ENCODE results near the gene CLGN.
A peak's percentile ranks its signal among the peaks of the same experiment; 100 is the strongest.
"Not testable (repeated sequence)": the region's sequence is repeated elsewhere in the genome, so short reads cannot be mapped to it uniquely, and the experiment has no call there.

The CLGN gene

DNA sequence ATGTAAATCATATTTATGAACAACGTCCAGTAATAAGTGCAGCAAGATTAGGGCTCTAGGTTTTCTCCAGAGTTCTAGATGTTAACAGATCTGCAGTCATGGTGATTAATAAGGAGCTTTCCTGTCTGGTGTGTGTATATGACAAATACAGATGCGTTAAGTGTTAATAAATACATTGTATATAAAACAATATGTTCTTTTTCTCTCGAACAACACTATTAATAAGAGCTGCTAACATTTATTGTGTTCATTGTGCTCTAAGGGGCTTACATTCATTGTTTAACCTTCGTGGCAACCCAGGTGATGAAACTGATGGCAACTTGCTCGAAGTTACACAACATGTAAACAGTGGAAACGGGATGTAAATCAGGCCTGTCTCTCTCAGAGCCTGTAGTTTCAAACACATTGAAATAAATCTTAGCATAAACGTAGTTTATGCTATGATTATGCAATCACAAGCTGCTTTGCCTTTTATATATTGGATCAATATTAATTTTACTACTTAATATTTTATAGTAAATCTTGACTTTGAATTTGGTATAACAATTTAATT is 547 bp upstream of the CLGN start:
- H3K9ac ChIP-seq (ENCODE audit: low read depth, low read length) = no peak overlapping the region
- peak overlapping the region; percentile 40 for H3K4me3 ChIP-seq (ENCODE audit: low read depth, low read length)
- H3K9me3 ChIP-seq (ENCODE audit: control insufficient read depth, insufficient read depth, low read length) = no peaks in the 10 kb centered on the region
- H3K27me3 ChIP-seq (ENCODE audit: control insufficient read depth, insufficient read depth, low read length) = peaks cover 12% of the 10 kb centered on the region
- no peaks in the 10 kb centered on the region for H3K4me1 ChIP-seq (ENCODE audit: control insufficient read depth, insufficient read depth, low read length)
- no peaks in the 10 kb centered on the region for H3K36me3 ChIP-seq (ENCODE audit: control insufficient read depth, insufficient read depth, low read length)

DNA sequence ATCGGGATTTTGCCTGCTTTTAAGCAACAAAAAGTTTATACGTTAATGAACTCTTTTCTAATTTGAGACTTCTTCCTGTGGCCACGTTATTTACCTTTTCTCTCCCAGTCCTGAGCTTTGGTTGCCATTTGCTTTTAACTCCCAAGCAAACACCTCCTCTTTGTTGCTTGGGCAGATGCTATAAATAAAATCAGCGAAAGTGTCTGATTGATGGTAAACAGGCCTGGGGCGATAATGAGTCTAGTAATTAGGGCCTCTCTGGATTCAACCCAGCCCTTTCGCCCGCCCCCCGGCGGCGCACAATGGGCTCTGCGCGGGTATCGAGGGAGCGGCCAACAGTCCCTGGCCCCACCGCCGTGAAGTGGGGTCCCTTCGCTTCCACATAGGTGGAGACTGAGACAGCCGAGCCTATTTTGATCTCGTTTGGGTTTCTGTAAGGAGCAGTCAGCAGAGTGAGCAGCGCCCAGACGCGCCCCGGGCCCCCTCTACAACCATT is 790 bp downstream of the CLGN start:
- Histone ChIP-seq H3K36me3 (ENCODE audit: control insufficient read depth, insufficient read depth, low read length) (no peaks in the 10 kb centered on the region), H3K4me3 (ENCODE audit: low read depth, low read length) (peak overlapping the region; percentile 75), H3K4me1 (ENCODE audit: control insufficient read depth, insufficient read depth, low read length) (no peaks in the 10 kb centered on the region), H3K9me3 (ENCODE audit: control insufficient read depth, insufficient read depth, low read length) (no peaks in the 10 kb centered on the region), H3K27me3 (ENCODE audit: control insufficient read depth, insufficient read depth, low read length) (peaks cover 12% of the 10 kb centered on the region), H3K9ac (ENCODE audit: low read depth, low read length) (no peak overlapping the region)

DNA sequence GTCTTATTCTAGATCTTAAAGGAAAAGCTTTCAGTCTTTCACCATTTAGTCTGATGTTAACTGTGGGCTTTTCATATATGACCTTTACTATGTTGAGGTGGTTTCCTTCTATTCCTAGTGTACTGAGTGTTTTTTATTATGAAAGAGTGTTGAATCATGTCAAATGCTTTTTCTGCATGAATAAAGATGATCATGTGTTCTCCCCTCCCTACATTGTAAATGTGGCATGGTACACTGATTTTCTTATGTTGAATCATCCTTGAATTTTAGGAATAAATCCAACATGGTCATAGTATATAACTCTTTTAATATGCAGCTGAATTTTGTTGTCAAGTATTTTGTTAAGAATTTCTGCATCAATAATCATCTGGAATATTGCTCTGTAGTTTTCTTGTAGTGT is 4.3 kb downstream of the CLGN start:
- Histone ChIP-seq H3K4me3 (ENCODE audit: low read depth, low read length) (no peak overlapping the region), H3K4me1 (ENCODE audit: control insufficient read depth, insufficient read depth, low read length) (no peaks in the 10 kb centered on the region), H3K9ac (ENCODE audit: low read depth, low read length) (no peak overlapping the region), H3K36me3 (ENCODE audit: control insufficient read depth, insufficient read depth, low read length) (no peaks in the 10 kb centered on the region), H3K27me3 (ENCODE audit: control insufficient read depth, insufficient read depth, low read length) (peaks cover 8% of the 10 kb centered on the region), H3K9me3 (ENCODE audit: control insufficient read depth, insufficient read depth, low read length) (no peaks in the 10 kb centered on the region)

DNA sequence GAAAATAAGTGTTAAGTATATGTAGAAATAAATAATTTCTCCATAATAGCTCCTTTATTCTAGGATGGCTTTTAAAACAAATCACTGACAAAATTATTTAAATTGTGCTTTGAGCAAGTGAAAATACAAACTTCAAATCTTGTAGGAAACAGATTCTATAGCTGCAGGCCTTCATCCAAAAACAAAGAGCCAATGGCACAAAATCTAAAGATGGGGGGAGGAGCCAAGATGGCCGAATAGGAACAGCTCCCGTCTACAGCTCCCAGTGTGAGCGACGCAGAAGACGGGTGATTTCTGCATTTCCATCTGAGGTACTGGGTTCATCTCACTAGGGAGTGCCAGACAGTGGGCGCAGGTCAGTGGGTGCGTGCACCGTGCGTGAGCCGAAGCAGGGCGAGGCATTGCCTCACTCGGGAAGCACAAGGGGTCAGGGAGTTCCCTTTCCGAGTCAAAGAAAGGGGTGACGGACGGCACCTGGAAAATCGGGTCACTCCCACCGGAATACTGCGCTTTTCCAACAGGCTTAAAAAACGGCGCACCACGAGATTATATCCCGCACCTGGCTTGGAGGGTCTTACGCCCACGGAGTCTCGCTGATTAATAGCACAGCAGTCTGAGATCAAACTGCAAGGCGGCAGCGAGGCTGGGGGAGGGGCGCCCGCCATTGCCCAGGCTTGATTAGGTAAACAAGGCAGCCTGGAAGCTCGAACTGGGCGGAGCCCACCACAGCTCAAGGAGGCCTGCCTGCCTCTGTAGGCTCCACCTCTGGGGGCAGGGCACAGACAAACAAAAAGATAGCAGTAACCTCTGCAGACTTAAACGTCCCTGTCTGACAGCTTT is 14.1 kb downstream of the CLGN start:
- not testable (repeated sequence) for H3K9ac ChIP-seq (ENCODE audit: low read depth, low read length); H3K36me3 ChIP-seq (ENCODE audit: control insufficient read depth, insufficient read depth, low read length); H3K4me3 ChIP-seq (ENCODE audit: low read depth, low read length); H3K4me1 ChIP-seq (ENCODE audit: control insufficient read depth, insufficient read depth, low read length); H3K9me3 ChIP-seq (ENCODE audit: control insufficient read depth, insufficient read depth, low read length); H3K27me3 ChIP-seq (ENCODE audit: control insufficient read depth, insufficient read depth, low read length)

DNA sequence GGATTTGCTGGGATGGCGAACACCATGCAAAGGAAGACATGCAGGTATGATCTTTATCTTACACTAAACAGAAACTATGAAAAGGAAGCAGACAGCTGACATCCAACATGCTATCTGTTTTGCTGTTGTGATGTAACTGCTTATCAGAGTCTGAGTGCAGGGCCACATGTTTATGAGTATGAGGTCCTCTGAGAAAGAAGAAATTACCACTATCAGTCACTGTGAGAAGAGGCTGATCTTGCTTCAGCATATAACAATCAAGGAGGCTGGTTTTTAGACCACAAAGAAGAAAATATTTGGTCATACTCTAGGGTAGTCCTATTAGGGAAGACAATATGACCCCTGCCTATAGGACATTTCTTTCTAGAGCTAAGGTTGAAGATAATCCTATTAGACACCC is 18.5 kb downstream of the CLGN start:
- Histone ChIP-seq H3K36me3 (ENCODE audit: control insufficient read depth, insufficient read depth, low read length) (no peaks in the 10 kb centered on the region), H3K4me1 (ENCODE audit: control insufficient read depth, insufficient read depth, low read length) (no peaks in the 10 kb centered on the region), H3K27me3 (ENCODE audit: control insufficient read depth, insufficient read depth, low read length) (no peaks in the 10 kb centered on the region), H3K9me3 (ENCODE audit: control insufficient read depth, insufficient read depth, low read length) (no peaks in the 10 kb centered on the region), H3K4me3 (ENCODE audit: low read depth, low read length) (no peak overlapping the region), H3K9ac (ENCODE audit: low read depth, low read length) (no peak overlapping the region)

DNA sequence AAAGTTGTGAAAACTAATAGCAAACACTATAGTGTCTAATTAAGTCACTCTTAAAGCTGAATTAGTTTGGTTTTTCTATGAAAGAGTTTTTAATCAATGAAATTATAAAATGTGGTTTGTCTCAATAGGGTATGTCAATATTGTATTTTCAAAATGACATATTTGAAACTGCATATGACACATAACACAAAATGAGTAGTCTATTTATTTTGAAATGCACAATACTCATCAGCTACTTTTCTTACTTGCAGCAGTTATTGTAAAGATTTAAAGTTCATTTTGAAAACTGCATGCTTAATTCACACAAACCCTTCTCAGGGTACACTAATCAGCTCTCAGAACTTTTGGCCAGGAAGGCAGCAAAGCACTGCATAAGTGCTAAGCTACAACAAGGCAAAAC is 21.2 kb downstream of the CLGN start:
- Histone ChIP-seq H3K36me3 (ENCODE audit: control insufficient read depth, insufficient read depth, low read length) (no peaks in the 10 kb centered on the region), H3K27me3 (ENCODE audit: control insufficient read depth, insufficient read depth, low read length) (no peaks in the 10 kb centered on the region), H3K9ac (ENCODE audit: low read depth, low read length) (no peak overlapping the region), H3K4me1 (ENCODE audit: control insufficient read depth, insufficient read depth, low read length) (no peaks in the 10 kb centered on the region), H3K9me3 (ENCODE audit: control insufficient read depth, insufficient read depth, low read length) (no peaks in the 10 kb centered on the region), H3K4me3 (ENCODE audit: low read depth, low read length) (no peak overlapping the region)

DNA sequence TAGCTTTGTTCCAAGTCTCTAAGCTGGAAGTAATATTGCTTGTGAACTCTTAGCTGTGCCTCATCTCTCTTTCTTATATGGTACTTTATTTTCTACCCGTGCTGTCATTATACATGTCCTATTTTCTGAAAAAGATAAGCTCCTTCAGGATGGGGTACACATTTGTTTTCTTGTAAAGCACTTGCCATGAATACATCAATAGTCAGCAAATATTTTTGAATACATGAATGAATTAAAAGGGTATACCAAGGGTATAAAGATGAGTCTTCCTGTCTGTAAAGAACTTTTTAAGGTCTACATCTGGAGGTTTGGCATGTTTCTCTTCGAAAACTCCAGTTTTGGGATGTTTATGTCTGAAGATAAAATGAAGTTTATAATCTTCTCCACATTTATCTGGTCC is 27.3 kb downstream of the CLGN start:
- H3K4me3 ChIP-seq (ENCODE audit: low read depth, low read length) = no peak overlapping the region
- no peaks in the 10 kb centered on the region for H3K9me3 ChIP-seq (ENCODE audit: control insufficient read depth, insufficient read depth, low read length)
- no peaks in the 10 kb centered on the region for H3K27me3 ChIP-seq (ENCODE audit: control insufficient read depth, insufficient read depth, low read length)
- no peaks in the 10 kb centered on the region for H3K36me3 ChIP-seq (ENCODE audit: control insufficient read depth, insufficient read depth, low read length)
- no peak overlapping the region for H3K9ac ChIP-seq (ENCODE audit: low read depth, low read length)
- H3K4me1 ChIP-seq (ENCODE audit: control insufficient read depth, insufficient read depth, low read length) = no peaks in the 10 kb centered on the region

DNA sequence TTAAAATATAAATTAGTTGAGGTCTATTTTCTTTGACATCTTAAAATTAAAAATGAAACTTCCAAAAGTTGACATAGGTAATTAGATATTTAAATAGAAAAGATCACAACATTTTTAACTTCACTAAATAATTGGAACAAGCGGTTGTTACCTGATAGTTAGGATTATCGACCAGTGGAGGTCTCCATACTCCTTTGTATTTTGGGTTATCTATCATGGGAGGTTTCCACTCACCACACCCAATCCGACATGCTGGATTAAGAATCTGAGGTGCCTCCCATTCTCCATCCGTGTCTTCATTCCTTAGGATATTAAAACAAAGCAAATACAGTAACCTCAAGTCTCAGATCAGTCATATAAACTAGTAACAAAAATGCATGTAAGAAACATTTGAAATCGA is 31.8 kb downstream of the CLGN start:
- Histone ChIP-seq H3K4me3 (ENCODE audit: low read depth, low read length) (no peak overlapping the region), H3K27me3 (ENCODE audit: control insufficient read depth, insufficient read depth, low read length) (no peaks in the 10 kb centered on the region), H3K9me3 (ENCODE audit: control insufficient read depth, insufficient read depth, low read length) (no peaks in the 10 kb centered on the region), H3K9ac (ENCODE audit: low read depth, low read length) (no peak overlapping the region), H3K36me3 (ENCODE audit: control insufficient read depth, insufficient read depth, low read length) (no peaks in the 10 kb centered on the region), H3K4me1 (ENCODE audit: control insufficient read depth, insufficient read depth, low read length) (no peaks in the 10 kb centered on the region)

DNA sequence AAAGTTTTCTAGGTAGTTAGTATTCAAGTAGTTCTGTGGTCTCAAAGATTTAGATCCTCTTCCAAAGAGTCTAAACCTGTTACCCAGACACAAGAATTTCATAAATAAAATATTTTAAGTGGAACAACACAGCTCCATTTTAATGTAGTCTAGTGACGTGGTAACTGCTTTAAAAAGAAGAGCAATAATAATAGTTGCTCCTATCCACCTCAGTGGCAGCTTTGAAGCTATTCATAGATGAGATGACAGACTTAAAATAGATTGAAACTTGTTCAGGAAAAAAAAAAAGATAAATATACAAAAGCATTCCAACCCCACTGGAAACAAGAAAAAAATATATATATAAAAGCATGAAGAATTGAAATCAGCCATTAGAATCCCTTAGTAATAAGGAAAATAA is 39.4 kb downstream of the CLGN start:
- Histone ChIP-seq H3K9ac (ENCODE audit: low read depth, low read length) (no peak overlapping the region), H3K4me3 (ENCODE audit: low read depth, low read length) (no peak overlapping the region), H3K9me3 (ENCODE audit: control insufficient read depth, insufficient read depth, low read length) (no peaks in the 10 kb centered on the region), H3K4me1 (ENCODE audit: control insufficient read depth, insufficient read depth, low read length) (peaks cover 2% of the 10 kb centered on the region), H3K36me3 (ENCODE audit: control insufficient read depth, insufficient read depth, low read length) (no peaks in the 10 kb centered on the region), H3K27me3 (ENCODE audit: control insufficient read depth, insufficient read depth, low read length) (no peaks in the 10 kb centered on the region)

DNA sequence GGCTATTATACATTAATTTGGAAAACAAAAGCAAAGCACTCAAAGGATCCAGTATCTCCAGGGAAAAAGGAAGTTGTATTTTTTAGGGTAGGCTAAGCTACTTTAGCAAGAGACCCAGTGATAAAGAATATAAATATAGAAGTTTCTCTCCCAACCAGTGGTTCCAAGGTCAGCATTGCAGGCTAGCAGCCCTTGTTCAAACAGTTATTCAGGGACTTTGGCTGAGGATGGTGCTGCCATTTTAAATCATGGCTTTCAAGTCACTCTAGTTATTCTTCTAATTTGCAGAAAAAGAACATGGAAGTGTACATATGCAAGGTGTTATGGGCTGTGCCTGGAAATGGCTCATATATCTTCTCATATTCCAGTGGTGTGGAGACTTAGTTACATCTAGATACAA is 44.7 kb downstream of the CLGN start:
- peaks cover 2% of the 10 kb centered on the region for H3K4me1 ChIP-seq (ENCODE audit: control insufficient read depth, insufficient read depth, low read length)
- no peaks in the 10 kb centered on the region for H3K36me3 ChIP-seq (ENCODE audit: control insufficient read depth, insufficient read depth, low read length)
- H3K27me3 ChIP-seq (ENCODE audit: control insufficient read depth, insufficient read depth, low read length) = no peaks in the 10 kb centered on the region
- H3K4me3 ChIP-seq (ENCODE audit: low read depth, low read length) = no peak overlapping the region
- no peak overlapping the region for H3K9ac ChIP-seq (ENCODE audit: low read depth, low read length)
- H3K9me3 ChIP-seq (ENCODE audit: control insufficient read depth, insufficient read depth, low read length) = no peaks in the 10 kb centered on the region

DNA sequence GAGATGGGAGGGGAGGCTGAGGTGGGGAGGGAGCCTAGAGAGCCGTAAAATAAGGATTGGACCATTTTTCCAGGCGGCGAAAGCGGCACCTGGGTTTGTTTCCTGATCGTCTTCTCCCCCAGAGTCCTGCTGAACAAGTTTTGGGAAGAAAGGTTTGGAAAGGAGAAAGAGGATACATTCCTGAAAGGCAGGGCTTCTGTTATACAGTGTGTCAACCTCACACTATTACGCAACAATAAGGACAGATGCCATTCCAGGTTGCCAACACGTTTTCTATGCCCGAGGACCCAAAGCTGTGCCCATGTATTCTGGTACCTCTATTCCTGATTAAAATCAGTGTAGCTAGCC is 53.3 kb downstream of the CLGN start:
- H3K36me3 ChIP-seq (ENCODE audit: control insufficient read depth, insufficient read depth, low read length) = no peaks in the 10 kb centered on the region
- H3K27me3 ChIP-seq (ENCODE audit: control insufficient read depth, insufficient read depth, low read length) = no peaks in the 10 kb centered on the region
- H3K9ac ChIP-seq (ENCODE audit: low read depth, low read length) = peak overlapping the region; percentile 84
- H3K9me3 ChIP-seq (ENCODE audit: control insufficient read depth, insufficient read depth, low read length) = no peaks in the 10 kb centered on the region
- peaks cover 5% of the 10 kb centered on the region for H3K4me1 ChIP-seq (ENCODE audit: control insufficient read depth, insufficient read depth, low read length)
- peak overlapping the region; percentile 76 for H3K4me3 ChIP-seq (ENCODE audit: low read depth, low read length)

DNA sequence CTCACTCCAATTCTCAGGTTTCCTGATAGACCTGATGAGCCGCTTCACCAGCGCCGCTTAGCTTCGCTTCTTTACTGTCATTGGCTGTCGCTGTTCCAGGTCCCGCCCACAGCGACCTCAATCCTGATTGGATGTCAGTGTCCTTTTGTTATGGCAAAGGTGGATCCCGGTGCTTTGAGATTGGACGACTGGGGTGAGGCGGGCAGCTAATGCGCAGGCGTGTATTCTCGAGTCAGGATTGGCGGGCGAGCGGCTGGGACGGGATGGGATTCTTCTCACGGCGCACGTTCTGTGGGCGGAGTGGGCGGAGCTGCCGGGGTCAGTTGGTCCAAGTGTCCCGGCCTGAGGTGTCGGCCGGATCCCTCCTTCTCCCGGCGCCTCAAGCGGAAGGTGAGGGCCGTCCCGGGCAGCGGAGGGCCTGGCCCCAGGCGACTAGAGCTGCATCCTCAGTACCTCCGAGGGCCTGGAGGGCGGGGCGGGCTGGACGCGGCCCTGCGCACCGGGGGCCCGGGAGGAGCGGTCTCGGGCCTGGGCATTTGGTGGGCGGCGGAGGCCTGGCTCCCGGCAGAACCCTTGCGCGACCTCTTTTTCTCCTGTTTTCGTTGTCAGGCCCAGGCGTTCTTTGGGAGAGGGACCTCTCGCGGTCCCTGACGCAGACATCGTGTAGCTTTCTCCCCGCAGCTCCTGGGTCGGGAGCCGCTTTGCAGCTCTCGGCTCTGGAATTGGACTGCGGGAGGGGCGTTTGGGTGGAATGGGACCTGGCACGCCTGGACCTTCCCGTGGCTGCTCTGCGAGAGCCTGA is 53.9 kb downstream of the CLGN start, which contains the start of gene SCOC:
Gene SCOC (plus strand): TSS at position 319 of the 802 bp plus-strand sequence. CDS start 5,525 bp downstream, outside the sequence.
- H3K27me3 ChIP-seq (ENCODE audit: control insufficient read depth, insufficient read depth, low read length) = no peaks in the 10 kb centered on the region
- no peaks in the 10 kb centered on the region for H3K36me3 ChIP-seq (ENCODE audit: control insufficient read depth, insufficient read depth, low read length)
- peak within 1 kb of the TSS; percentile 87 for H3K9ac ChIP-seq (ENCODE audit: low read depth, low read length)
- peak within 1 kb of the TSS; percentile 83 for H3K4me3 ChIP-seq (ENCODE audit: low read depth, low read length)
- no peaks in the 10 kb centered on the region for H3K9me3 ChIP-seq (ENCODE audit: control insufficient read depth, insufficient read depth, low read length)
- H3K4me1 ChIP-seq (ENCODE audit: control insufficient read depth, insufficient read depth, low read length) = peaks cover 5% of the 10 kb centered on the region
